SK-N-SH (cell line): Measurements from ENCODE around the gene SLC37A1. TPM values are rescaled to one million over a fixed set of nuclear protein-coding genes. Genes with fewer than 3 reads are reported as not detected.

Source experiments
- CTCF ChIA-PET: fragments of 300-600, 350-600 bp; formaldehyde crosslinking; extraction: SDS; loops from one replicate; lab custom pipeline; 2021; lab: Yijun Ruan, JAX
- POLR2A ChIA-PET: fragments of 350-600 bp; sonication (Branson Sonifier 250); formaldehyde crosslinking; extraction: SDS; loops from one replicate; lab custom pipeline; 2020; ENCODE audit warnings: antibody characterized with exemption, inconsistent platforms; lab: Yijun Ruan, JAX
- DNase-seq: peaks from one replicate; pipeline ENCODE4 v3.0.0; 2012
- H2AFZ ChIP-seq: fragments of 200-600 bp; sonication (generic); 2 replicates; pipeline ENCODE4 v1.8.1; 2016; ENCODE audit warnings: antibody characterized with exemption, mild to moderate bottlenecking, low read depth
- H3F3A ChIP-seq: fragments of 200-600 bp; sonication (generic); replicated peaks from 2 replicates; pipeline ENCODE3; 2016; ENCODE audit warnings: antibody characterized with exemption, mild to moderate bottlenecking; ENCODE audit not compliant: insufficient read depth
- H3K27ac ChIP-seq, 2 experiments: fragments of 200-500 bp in 1 of 2; fragments of 200-600 bp in 1 of 2; sonication (Bioruptor generic) in 1 of 2; sonication (generic), shearing (Covaris generic) in 1 of 2; 2 replicates each; pipeline versions ENCODE4 v1.5.1 to v1.6.1; 2014 to 2016; ENCODE audit warnings: low read depth in 2 of 2, inconsistent platforms in 1 of 2, low read length in 1 of 2, mild to moderate bottlenecking in 1 of 2, mixed read lengths in 1 of 2
- H3K27me3 ChIP-seq: fragments of 200-600 bp; sonication (generic), shearing (Covaris generic); 2 replicates; pipeline ENCODE4 v1.6.1; 2016; ENCODE audit warnings: mixed run types; ENCODE audit not compliant: insufficient read depth
- H3K36me3 ChIP-seq, 2 experiments: fragments of 200-500 bp in 1 of 2; fragments of 200-600 bp in 1 of 2; sonication (Bioruptor generic) in 1 of 2; sonication (generic) in 1 of 2; replicated peaks in 1 of 2; 2 replicates each; pipeline versions ENCODE3 to v1.5.1; 2014 to 2016; ENCODE audit warnings: low read length in 1 of 2, mild to moderate bottlenecking in 1 of 2; ENCODE audit not compliant: insufficient read depth in 2 of 2, control insufficient read depth in 1 of 2
- H3K4me1 ChIP-seq, 2 experiments: fragments of 200-500 bp in 1 of 2; fragments of 200-600 bp in 1 of 2; sonication (Bioruptor generic) in 1 of 2; sonication (generic), shearing (Covaris generic) in 1 of 2; 2 replicates each; pipeline versions ENCODE4 v1.5.1 to v1.6.1; 2014 to 2016; ENCODE audit warnings: low read depth in 1 of 2, low read length in 1 of 2, mixed run types in 1 of 2; ENCODE audit not compliant: insufficient read depth in 2 of 2, control insufficient read depth in 1 of 2
- H3K4me2 ChIP-seq: fragments of 200-600 bp; sonication (generic), shearing (Covaris generic); 2 replicates; pipeline ENCODE4 v1.6.1; 2017; ENCODE audit warnings: mixed run types
- H3K4me3 ChIP-seq, 2 experiments: fragments of 200-500 bp in 1 of 2; fragments of 200-600 bp in 1 of 2; sonication (Bioruptor generic) in 1 of 2; sonication (generic), shearing (Covaris generic) in 1 of 2; 2 replicates each; pipeline versions ENCODE4 v1.5.1 to v1.8.1; 2014 to 2016; ENCODE audit warnings: low read depth in 2 of 2, inconsistent platforms in 1 of 2, low read length in 1 of 2, mild to moderate bottlenecking in 1 of 2, mixed read lengths in 1 of 2, moderate library complexity in 1 of 2
- H3K79me2 ChIP-seq: fragments of 200-600 bp; sonication (generic); 2 replicates; pipeline ENCODE4 v1.8.1; 2017; ENCODE audit warnings: mild to moderate bottlenecking; ENCODE audit not compliant: insufficient read depth
- H3K9ac ChIP-seq: fragments of 200-600 bp; sonication (generic); 2 replicates; pipeline ENCODE4 v1.6.1; 2017; ENCODE audit warnings: mixed run types
- H3K9me2 ChIP-seq: fragments of 200-600 bp; sonication (generic); 2 replicates; pipeline ENCODE4 v1.6.1; 2017; ENCODE audit warnings: mixed run types
- H3K9me3 ChIP-seq: fragments of 200-600 bp; sonication (generic); 2 replicates; pipeline ENCODE4 v1.6.1; 2017; ENCODE audit warnings: mixed run types, mild to moderate bottlenecking, moderate library complexity
- H4K20me1 ChIP-seq: fragments of 200-600 bp; sonication (generic); 2 replicates; pipeline ENCODE4 v1.6.1; 2017; ENCODE audit warnings: mild to moderate bottlenecking, mixed run types; ENCODE audit not compliant: insufficient read depth
- CHD2 ChIP-seq: fragments of 150-350 bp; IDR thresholded peaks from 2 replicates; pipeline ENCODE4 v1.6.1; 2018; ENCODE audit warnings: low read length; ENCODE audit not compliant: partially characterized antibody
- EZH2phosphoT487 ChIP-seq: fragments of 200-600 bp; sonication (generic); IDR thresholded peaks from 2 replicates; pipeline ENCODE4 v1.6.1; 2017; ENCODE audit warnings: low read depth, mixed run types, mild to moderate bottlenecking, antibody characterized with exemption, moderate library complexity, borderline replicate concordance
- FOSL2 ChIP-seq: IDR thresholded peaks from 2 replicates; pipeline ENCODE4 v1.4.0; 2012; ENCODE audit warnings: low read depth, mild to moderate bottlenecking, moderate library complexity, borderline replicate concordance
- FOXJ3 ChIP-seq: sonication (generic); formaldehyde crosslinking; IDR thresholded peaks from 2 replicates; pipeline ENCODE4 v1.5.1; 2020; ENCODE audit warnings: mild to moderate bottlenecking, missing genetic modification reagents
- GATA2 ChIP-seq: sonication (generic); formaldehyde crosslinking; IDR thresholded peaks from 2 replicates; pipeline ENCODE4 v1.5.0; 2020; ENCODE audit warnings: mild to moderate bottlenecking, missing genetic modification reagents
- JUND ChIP-seq: IDR thresholded peaks from 2 replicates; pipeline ENCODE4 v1.4.0; 2012
- MEF2A ChIP-seq: IDR thresholded peaks from 2 replicates; pipeline ENCODE4 v1.4.0; 2012; ENCODE audit warnings: low read depth, borderline replicate concordance
- MXI1 ChIP-seq: IDR thresholded peaks from 2 replicates; pipeline ENCODE4 v1.6.1; 2012; ENCODE audit warnings: mild to moderate bottlenecking, low read depth, low read length, improper control_type of control experiment
- NRF1 ChIP-seq: IDR thresholded peaks from 2 replicates; pipeline ENCODE4 v1.6.1; 2012; ENCODE audit warnings: low read depth, mild to moderate bottlenecking, low read length
- RAD21 ChIP-seq: IDR thresholded peaks from 2 replicates; pipeline ENCODE4 v1.6.1; 2012; ENCODE audit warnings: mild to moderate bottlenecking, low read length
- RCOR1 ChIP-seq: fragments of 150-350 bp; IDR thresholded peaks from 2 replicates; pipeline ENCODE4 v1.6.1; 2017; ENCODE audit warnings: antibody characterized with exemption, low read length
- RFX5 ChIP-seq: IDR thresholded peaks from 2 replicates; pipeline ENCODE4 v1.6.1; 2012; ENCODE audit warnings: mild to moderate bottlenecking, improper control_type of control experiment, low read length
- RXRA ChIP-seq: IDR thresholded peaks from 2 replicates; pipeline ENCODE4 v1.4.0; 2012; ENCODE audit warnings: low read depth, mild to moderate bottlenecking, borderline replicate concordance
- SIN3A ChIP-seq: IDR thresholded peaks from 2 replicates; pipeline ENCODE4 v1.6.1; 2012; ENCODE audit warnings: low read depth, mild to moderate bottlenecking, low read length, moderate library complexity, borderline replicate concordance
- SMC3 ChIP-seq: IDR thresholded peaks from 2 replicates; pipeline ENCODE4 v1.6.1; 2012; ENCODE audit warnings: low read depth, low read length, improper control_type of control experiment
- TAF1 ChIP-seq: IDR thresholded peaks from 2 replicates; pipeline ENCODE4 v1.6.1; 2012; ENCODE audit warnings: low read depth, mild to moderate bottlenecking, low read length, moderate library complexity, borderline replicate concordance
- TEAD4 ChIP-seq: IDR thresholded peaks from 2 replicates; pipeline ENCODE4 v1.4.0; 2012; ENCODE audit warnings: mild to moderate bottlenecking, borderline replicate concordance; ENCODE audit not compliant: insufficient read depth
- USF1 ChIP-seq: IDR thresholded peaks from 2 replicates; pipeline ENCODE4 v1.4.0; 2012; ENCODE audit warnings: low read depth, borderline replicate concordance
- ZBTB33 ChIP-seq: IDR thresholded peaks from 2 replicates; pipeline ENCODE4 v1.4.0; 2012; ENCODE audit warnings: low read depth, borderline replicate concordance
- WGBS: methylation state at CpG from one replicate; pipeline ENCODE4 v1.1.6; 2017; ENCODE audit warnings: low lambda C conversion rate; 5-methylcytosine and 5-hydroxymethylcytosine counted together
- polyA plus RNA-seq, 3 experiments: library from polyadenylated mRNA; depleted of rRNA; stranded (reverse); fragments of >200 nt; gene quantifications; 2 replicates each; pipeline ENCODE4 v1.2.3, GENCODE V29; 2012
- TF ChIP-seq, protein P1 (sequence below): IDR thresholded peaks from 2 replicates; pipeline ENCODE4 v1.4.0; 2012; ENCODE audit warnings: low read depth
- TF ChIP-seq, protein P2 (sequence below): fragments of 150-350 bp; IDR thresholded peaks from 2 replicates; pipeline ENCODE4 v1.6.1; 2017; ENCODE audit warnings: antibody characterized with exemption, low read length, low read depth, borderline replicate concordance

The SLC37A1 gene
- polyA plus RNA-seq, 1 of the 3 experiments (the other 2 are of a cell fraction) = 2.8 TPM

DNA sequence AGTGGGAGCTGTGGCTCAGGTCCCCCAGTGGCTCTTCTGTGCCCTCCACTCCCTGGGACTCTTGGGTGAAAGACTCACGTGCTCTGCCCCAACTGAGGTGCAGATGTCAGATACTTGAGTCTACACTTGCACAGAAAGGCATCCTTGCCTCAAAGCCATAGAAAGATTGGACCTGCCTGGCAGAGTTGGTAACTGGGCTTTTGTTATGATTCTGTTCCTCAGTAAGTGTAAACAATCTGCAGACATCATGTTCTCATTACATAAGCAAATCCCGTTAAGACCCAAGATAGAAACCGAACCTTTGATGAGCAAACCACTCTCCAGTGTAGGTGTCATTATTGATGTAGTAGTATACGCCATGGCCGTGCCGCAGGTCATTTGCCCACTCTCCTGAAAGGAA is 27.6 kb upstream of the SLC37A1 start:
- H3K9ac ChIP-seq = no peak overlapping the region
- TF ChIP-seq TAF1 = no peak
- no peak for TF ChIP-seq RXRA
- no peak for TF ChIP-seq FOSL2
- TF ChIP-seq RFX5 = no peak
- TF ChIP-seq RAD21 = no peak
- TF ChIP-seq RCOR1 = no peak
- TF ChIP-seq ZBTB33 = no peak
- TF ChIP-seq SMC3 = no peak
- no peak for TF ChIP-seq USF1
- no peak for TF ChIP-seq EZH2phosphoT487
- no peak for TF ChIP-seq SIN3A
- TF ChIP-seq MXI1 = no peak
- TF ChIP-seq, protein P1, sequence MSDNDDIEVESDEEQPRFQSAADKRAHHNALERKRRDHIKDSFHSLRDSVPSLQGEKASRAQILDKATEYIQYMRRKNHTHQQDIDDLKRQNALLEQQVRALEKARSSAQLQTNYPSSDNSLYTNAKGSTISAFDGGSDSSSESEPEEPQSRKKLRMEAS = no peak
- no peak for TF ChIP-seq TEAD4
- no peak overlapping the region for H3K4me3 ChIP-seq
- H3K79me2 ChIP-seq = no peaks in the 10 kb centered on the region
- no peaks in the 10 kb centered on the region; the same call in 1 of the 2 replicates for H3K9me2 ChIP-seq
- H2AFZ ChIP-seq = no peak overlapping the region
- H3K27me3 ChIP-seq = no peaks in the 10 kb centered on the region; the same call in 1 of the 2 replicates
- no peak overlapping the region for H3K27ac ChIP-seq
- DNase-seq = no peak
- POLR2A ChIA-PET = no interaction called here
- H4K20me1 ChIP-seq = no peaks in the 10 kb centered on the region
- H3K36me3 ChIP-seq = no peaks in the 10 kb centered on the region
- CTCF ChIA-PET = interaction anchor here (1.1 kb wide), 1 partner anchor 43 kb away, joined by 3 read pairs; no protein-coding TSS in a partner anchor
- H3F3A ChIP-seq = no peaks in the 10 kb centered on the region
- H3K4me1 ChIP-seq = peaks cover 0 to 1% of the 10 kb centered on the region in 2 experiments; a peak in 2 of 4 replicates
- H3K9me3 ChIP-seq = no peaks in the 10 kb centered on the region
- no peak overlapping the region for H3K4me2 ChIP-seq
- WGBS = 72% methylated on average over 6 of the region's 6 CpGs

DNA sequence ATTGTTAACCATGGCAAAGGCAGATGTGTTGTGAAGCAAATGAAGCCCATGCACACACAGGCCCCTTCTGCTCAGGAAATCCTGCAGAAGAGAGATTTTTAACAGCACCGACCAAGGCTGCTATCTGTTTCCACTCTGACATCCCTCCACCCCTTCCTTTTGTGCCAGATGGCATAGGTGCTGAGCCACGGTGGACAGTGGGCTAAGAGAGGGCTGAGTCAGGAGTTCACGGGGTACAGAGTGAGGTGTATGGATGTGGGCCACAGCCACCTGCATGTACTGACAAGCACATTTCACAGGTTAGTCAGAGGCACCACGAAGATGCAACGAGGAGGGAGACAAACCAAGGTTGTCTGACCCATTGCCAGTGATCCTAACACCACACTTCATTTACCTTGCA is 27.1 kb upstream of the SLC37A1 start:
- no peaks in the 10 kb centered on the region for H4K20me1 ChIP-seq
- POLR2A ChIA-PET = no interaction called here
- no peaks in the 10 kb centered on the region; the same call in 1 of the 2 replicates for H3K9me2 ChIP-seq
- H3K27ac ChIP-seq = no peak overlapping the region
- H3K4me3 ChIP-seq = no peak overlapping the region
- H3K27me3 ChIP-seq = no peaks in the 10 kb centered on the region; the same call in 1 of the 2 replicates
- H3K36me3 ChIP-seq = no peaks in the 10 kb centered on the region
- no peaks in the 10 kb centered on the region for H3F3A ChIP-seq
- no peak overlapping the region for H3K4me2 ChIP-seq
- WGBS = 19% methylated on average over 5 of the region's 5 CpGs
- no peak for DNase-seq
- no peak overlapping the region for H2AFZ ChIP-seq
- H3K9ac ChIP-seq = no peak overlapping the region
- no peaks in the 10 kb centered on the region for H3K9me3 ChIP-seq
- H3K4me1 ChIP-seq = peaks cover 0 to 3% of the 10 kb centered on the region in 2 experiments; a peak in 2 of 4 replicates
- TF ChIP-seq EZH2phosphoT487 (no peak), TAF1 (no peak), RXRA (no peak), FOXJ3 (CRISPR knock-in tag) (no peak), MXI1 (no peak), JUND (no peak), GATA2 (no peak), NRF1 (no peak), USF1 (no peak), CHD2 (no peak), MEF2A (no peak)
- TF ChIP-seq, protein P2, sequence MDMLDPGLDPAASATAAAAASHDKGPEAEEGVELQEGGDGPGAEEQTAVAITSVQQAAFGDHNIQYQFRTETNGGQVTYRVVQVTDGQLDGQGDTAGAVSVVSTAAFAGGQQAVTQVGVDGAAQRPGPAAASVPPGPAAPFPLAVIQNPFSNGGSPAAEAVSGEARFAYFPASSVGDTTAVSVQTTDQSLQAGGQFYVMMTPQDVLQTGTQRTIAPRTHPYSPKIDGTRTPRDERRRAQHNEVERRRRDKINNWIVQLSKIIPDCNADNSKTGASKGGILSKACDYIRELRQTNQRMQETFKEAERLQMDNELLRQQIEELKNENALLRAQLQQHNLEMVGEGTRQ = no peak
- TF ChIP-seq, protein P1 = no peak
- no peaks in the 10 kb centered on the region for H3K79me2 ChIP-seq
- CTCF ChIA-PET = no interaction called here
